Stomach (tissue), 9 donors: ENCODE results near the gene LRP1B. TPM values are rescaled to one million over a fixed set of nuclear protein-coding genes. Genes with fewer than 3 reads are reported as not detected.

Experiments
- DNase-seq, 2 donors: peaks; one replicate each; pipeline versions ENCODE4 v3.0.0 to v3.0.0-alpha.2; 2013 to 2019
- H3K27ac ChIP-seq, 5 donors: fragments of 200-600 bp in 4 of 5; sonication (generic) in 4 of 5; one replicate each; pipeline ENCODE4 v1.5.1; 2013 to 2019; ENCODE audit warnings: mild to moderate bottlenecking in 1 of 5, moderate library complexity in 1 of 5
- H3K27me3 ChIP-seq, 3 donors: fragments of 200-600 bp; sonication (generic); one replicate each; pipeline ENCODE4 v1.5.1; 2017 to 2019; ENCODE audit warnings: mixed run types in 1 of 3
- H3K36me3 ChIP-seq, 4 donors: fragments of 200-600 bp; sonication (generic); 1 replicate in 3 of 4; 2 replicates in 1 of 4; pipeline ENCODE4 v1.5.1; 2016 to 2019
- H3K4me1 ChIP-seq, 4 donors: fragments of 200-600 bp; sonication (generic); one replicate each; pipeline ENCODE4 v1.5.1; 2016 to 2019
- H3K4me3 ChIP-seq, 4 donors: fragments of 200-600 bp; sonication (generic) in 3 of 4; one replicate each; pipeline ENCODE4 v1.5.1; 2016 to 2019; ENCODE audit warnings: mild to moderate bottlenecking in 1 of 4
- H3K9me3 ChIP-seq, 4 donors: fragments of 200-600 bp; sonication (generic); one replicate each; pipeline ENCODE4 v1.5.1; 2016 to 2019
- CTCF ChIP-seq, 7 experiments: fragments of 450-650 bp in 4 of 7; fragments of 200-600 bp in 3 of 7; sonication (generic) in 3 of 7; IDR thresholded peaks; one replicate each; pipeline ENCODE4 v1.5.1; 2016 to 2019; ENCODE audit warnings: antibody characterized with exemption in 7 of 7, control low read depth in 2 of 7, mild to moderate bottlenecking in 1 of 7
- EP300 ChIP-seq: sonication (generic); formaldehyde crosslinking; IDR thresholded peaks from one replicate; pipeline ENCODE4 v1.6.1; 2017; ENCODE audit warnings: antibody characterized with exemption
- POLR2A ChIP-seq, 4 donors: fragments of 450-650 bp; IDR thresholded peaks; one replicate each; pipeline ENCODE4 v1.6.1; 2016; ENCODE audit warnings: antibody characterized with exemption in 4 of 4, control low read depth in 2 of 4, mild to moderate bottlenecking in 1 of 4, moderate library complexity in 1 of 4
- POLR2AphosphoS5 ChIP-seq, 3 donors: sonication (generic); formaldehyde crosslinking; IDR thresholded peaks; one replicate each; pipeline ENCODE4 v1.6.1; 2016; ENCODE audit warnings: antibody characterized with exemption in 3 of 3
- WGBS, 5 donors: extraction: QIAGEN DNeasy Blood & Tissue Kit in 3 of 5; methylation state at CpG; one replicate each; pipeline versions ENCODE4 v1.1.5 to v1.1.7; 2013 to 2018; 5-methylcytosine and 5-hydroxymethylcytosine counted together
- intact Hi-C: fragments of 100-400 bp; cut with DNase I; formaldehyde crosslinking; loops from one replicate; pipeline ENCODE4 v1.15.1; 2023; ENCODE audit warnings: low total_unique reads
- polyA plus RNA-seq, 3 donors: library from polyadenylated mRNA; stranded (reverse); fragments of 200-250 nt; gene quantifications; one replicate each; pipeline ENCODE4 v1.2.3, GENCODE V29; 2013
- total RNA-seq, 5 donors: library from RNA; depleted of rRNA; stranded (reverse); fragments of >200 nt; gene quantifications; one replicate each; pipeline versions ENCODE4 v1.1.0 to v1.2.3, GENCODE V29; 2014 to 2016
- donor health status: healthy with polysubstance abuse.
- donor health status: Bipolar disorder and iron deficiency.
- donor health status: healthy.

Gene LRP1B
- total and polyA plus RNA-seq, 8 donors, result under 0.01 to 9.0 (median 0.38) TPM

- intact Hi-C loops, result no loop called here
- WGBS, 5 donors, result 71 to 83% (median 76%) methylated on average over 4 of the region's 4 CpGs
Observed at GRCh38 chr2:140462990-140463389, 1667.8 kb downstream of the LRP1B start.

GRCh38 chr2:140457483-140457882 is 1673.3 kb downstream of the LRP1B start:
- Histone ChIP-seq H3K4me1 (no peaks in the 10 kb centered on the region), H3K36me3 (no peaks in the 10 kb centered on the region), H3K4me3 (no peak overlapping the region), H3K27ac (no peak overlapping the region), H3K9me3 (no peaks in the 10 kb centered on the region), H3K27me3 (no peaks in the 10 kb centered on the region)
- DNase-seq, result peak in 1 of 2 donors; percentile 1
- WGBS, 5 donors, result 49 to 67% (median 65%) methylated on average over 3 of the region's 3 CpGs
- intact Hi-C loops, result no loop called here
- TF ChIP-seq POLR2AphosphoS5 (IDR thresholded peaks at IDR 0.05) (no peak), CTCF (IDR thresholded peaks at IDR 0.05) (no peak), EP300 (no peak), POLR2A (IDR thresholded peaks at IDR 0.05) (no peak)

More at GRCh38 chr2:140462990-140463389, 1667.8 kb downstream of the LRP1B start:
- H3K27ac ChIP-seq, result no peak overlapping the region
- no peak overlapping the region for H3K4me3 ChIP-seq
- no peak for TF ChIP-seq EP300
- DNase-seq, result no peak
- H3K36me3 ChIP-seq, result no peaks in the 10 kb centered on the region
- no peaks in the 10 kb centered on the region for H3K9me3 ChIP-seq
- H3K4me1 ChIP-seq, result no peaks in the 10 kb centered on the region
- no peaks in the 10 kb centered on the region for H3K27me3 ChIP-seq

GRCh38 chr2:140455315-140455714 is 1675.5 kb downstream of the LRP1B start:
- H3K36me3 ChIP-seq, result no peaks in the 10 kb centered on the region
- 79 to 97% (median 87%) methylated on average over 1 of the region's 1 CpG for WGBS, 5 donors

GRCh38 chr2:140454717-140455116 is 1676.1 kb downstream of the LRP1B start:
- H3K27ac ChIP-seq, result no peak overlapping the region
- 71 to 89% (median 80%) methylated on average over 3 of the region's 3 CpGs for WGBS, 5 donors
- intact Hi-C loops, result no loop called here
- TF ChIP-seq EP300, result no peak
- TF ChIP-seq CTCF (IDR thresholded peaks at IDR 0.05), result no peak
- no peak for TF ChIP-seq POLR2AphosphoS5 (IDR thresholded peaks at IDR 0.05)
- TF ChIP-seq POLR2A (IDR thresholded peaks at IDR 0.05), result no peak
- no peaks in the 10 kb centered on the region for H3K4me1 ChIP-seq
- no peak overlapping the region for H3K4me3 ChIP-seq
- H3K9me3 ChIP-seq, result no peaks in the 10 kb centered on the region
- no peaks in the 10 kb centered on the region for H3K27me3 ChIP-seq
- H3K36me3 ChIP-seq, result no peaks in the 10 kb centered on the region
- peak in 1 of 2 donors; percentile 2 for DNase-seq

More at GRCh38 chr2:140455315-140455714, 1675.5 kb downstream of the LRP1B start:
- TF ChIP-seq POLR2AphosphoS5 (IDR thresholded peaks at IDR 0.05) (no peak), POLR2A (IDR thresholded peaks at IDR 0.05) (no peak), CTCF (IDR thresholded peaks at IDR 0.05) (no peak), EP300 (no peak)
- Histone ChIP-seq H3K4me1 (no peaks in the 10 kb centered on the region), H3K4me3 (no peak overlapping the region), H3K27me3 (no peaks in the 10 kb centered on the region), H3K27ac (no peak overlapping the region), H3K9me3 (no peaks in the 10 kb centered on the region)
- intact Hi-C loops, result no loop called here
- no peak for DNase-seq

- no peaks in the 10 kb centered on the region for H3K4me1 ChIP-seq
- H3K36me3 ChIP-seq, result no peaks in the 10 kb centered on the region
- H3K9me3 ChIP-seq, result no peaks in the 10 kb centered on the region
- H3K27me3 ChIP-seq, result no peaks in the 10 kb centered on the region
- intact Hi-C loops, result no loop called here
- no peak overlapping the region for H3K4me3 ChIP-seq
- no peak for DNase-seq
- H3K27ac ChIP-seq, result no peak overlapping the region
- TF ChIP-seq POLR2A (IDR thresholded peaks at IDR 0.05), result no peak
- no peak for TF ChIP-seq POLR2AphosphoS5 (IDR thresholded peaks at IDR 0.05)
- TF ChIP-seq EP300, result no peak
- no peak for TF ChIP-seq CTCF (IDR thresholded peaks at IDR 0.05)
Observed at GRCh38 chr2:140451324-140451723, 1679.5 kb downstream of the LRP1B start.
